Endodermal cell (in vitro differentiated cells): ENCODE data around the gene DUS2. TPM values are rescaled to one million over a fixed set of nuclear protein-coding genes. Genes with fewer than 3 reads are reported as not detected.

ENCODE experiments used
- DNase-seq: peaks from one replicate; pipeline ENCODE4 v3.0.0-alpha.2; 2017
- H3K27ac ChIP-seq: 2 replicates; pipeline ENCODE4 v1.5.1; 2013; ENCODE audit warnings: mild to moderate bottlenecking, low read depth, low read length, moderate library complexity
- H3K27me3 ChIP-seq: 2 replicates; pipeline ENCODE4 v1.6.1; 2013; ENCODE audit warnings: mild to moderate bottlenecking, low read length, moderate library complexity; ENCODE audit not compliant: insufficient read depth, control insufficient read depth, poor library complexity, severe bottlenecking
- H3K36me3 ChIP-seq: 2 replicates; pipeline ENCODE4 v1.7.0; 2013; ENCODE audit warnings: mild to moderate bottlenecking, low read length, moderate library complexity; ENCODE audit not compliant: control insufficient read depth, insufficient read depth
- H3K4me1 ChIP-seq: one replicate; pipeline ENCODE4 v1.7.0; 2013; ENCODE audit warnings: low read length; ENCODE audit not compliant: control insufficient read depth, insufficient read depth
- H3K4me3 ChIP-seq: 2 replicates; pipeline ENCODE4 v1.5.1; 2013; ENCODE audit warnings: mild to moderate bottlenecking, low read length, moderate library complexity
- H3K9ac ChIP-seq: 2 replicates; pipeline ENCODE4 v1.6.1; 2013; ENCODE audit warnings: mild to moderate bottlenecking, low read length, moderate library complexity; ENCODE audit not compliant: poor library complexity, severe bottlenecking; ENCODE audit errors: extremely low read depth
- H3K9me3 ChIP-seq: 2 replicates; pipeline ENCODE4 v1.6.1; 2013; ENCODE audit warnings: mild to moderate bottlenecking, low read length, moderate library complexity; ENCODE audit not compliant: control insufficient read depth
- H3K27ac Mint-ChIP-seq: 2 replicates; pipeline ENCODE4 v1.8.0; 2020; ENCODE audit warnings: mixed read lengths
- H3K27me3 Mint-ChIP-seq: 2 replicates; pipeline ENCODE4 v1.8.0; 2021; ENCODE audit warnings: mild to moderate bottlenecking, mixed read lengths; ENCODE audit not compliant: insufficient read depth
- H3K36me3 Mint-ChIP-seq: 2 replicates; pipeline ENCODE4 v1.8.0; 2020; ENCODE audit warnings: low read depth, mixed read lengths
- H3K4me1 Mint-ChIP-seq: 2 replicates; pipeline ENCODE4 v1.8.0; 2020; ENCODE audit warnings: mixed read lengths
- H3K4me3 Mint-ChIP-seq: 2 replicates; pipeline ENCODE4 v1.8.0; 2020; ENCODE audit warnings: mild to moderate bottlenecking, moderate library complexity, mixed read lengths
- H3K9me3 Mint-ChIP-seq: 2 replicates; pipeline ENCODE4 v1.8.0; 2020; ENCODE audit warnings: mild to moderate bottlenecking, mixed read lengths
- WGBS, 2 experiments: methylation state at CpG; one replicate each; pipeline versions ENCODE4 v1.1.5 to v1.1.7; 2013; ENCODE audit warnings: missing lambda C conversion rate in 2 of 2, mixed read lengths in 1 of 2; ENCODE audit not compliant: insufficient coverage in 1 of 2, insufficient read length in 1 of 2; 5-methylcytosine and 5-hydroxymethylcytosine counted together
- total RNA-seq, 2 donors: library from RNA; stranded (reverse); fragmentation: NEBNext Ultra II Directional in 1 of 2; extraction: Animal tissue kit (Norgen Biotek cat#: 25700) in 1 of 2; gene quantifications; 2 replicates in 1 of 2; 3 replicates in 1 of 2; pipeline ENCODE4 v1.2.1, GENCODE V29; 2021
- TF ChIP-seq, protein P1 (sequence below): fragments of 200-600 bp; sonication (generic); conservative IDR thresholded peaks from 2 replicates; pipeline ENCODE4 v1.5.0; 2021; ENCODE audit warnings: antibody characterized with exemption, mild to moderate bottlenecking

Gene DUS2
- total RNA-seq, 2 donors from 2014 or later: 23.4 to 24.0 TPM

DNA sequence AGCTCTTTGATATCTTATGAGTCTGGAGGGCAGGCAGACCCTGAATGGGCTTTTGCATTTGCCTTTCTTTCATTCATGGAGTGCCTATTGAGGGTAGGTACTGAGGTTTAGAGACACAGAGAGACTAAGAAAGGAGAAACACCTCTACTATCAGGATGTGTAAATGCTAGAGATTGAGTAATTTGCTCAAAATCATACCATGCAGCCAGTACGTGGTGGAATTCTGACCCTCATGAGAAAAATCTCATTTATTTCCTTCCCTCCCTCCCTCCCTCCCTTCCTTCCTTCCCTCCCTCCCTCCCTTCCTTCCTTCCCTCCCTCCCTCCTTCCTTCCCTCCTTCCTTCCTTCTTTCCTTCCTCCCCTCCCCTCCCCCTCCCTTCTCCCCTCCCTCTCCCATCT lies 43.7 kb downstream of the DUS2 start:
- Mint-ChIP-seq H3K9me3 (no peaks in the 10 kb centered on the region), H3K36me3 (peaks cover 30% of the 10 kb centered on the region), H3K4me3 (no peak overlapping the region), H3K27ac (no peak overlapping the region), H3K27me3 (no peaks in the 10 kb centered on the region), H3K4me1 (no peaks in the 10 kb centered on the region)
- Histone ChIP-seq H3K27ac (no peak overlapping the region), H3K9ac (no peak overlapping the region), H3K9me3 (no peaks in the 10 kb centered on the region), H3K36me3 (peaks cover 48% of the 10 kb centered on the region), H3K4me3 (no peak overlapping the region), H3K27me3 (no peaks in the 10 kb centered on the region), H3K4me1 (no peaks in the 10 kb centered on the region)
- TF ChIP-seq, protein P1, sequence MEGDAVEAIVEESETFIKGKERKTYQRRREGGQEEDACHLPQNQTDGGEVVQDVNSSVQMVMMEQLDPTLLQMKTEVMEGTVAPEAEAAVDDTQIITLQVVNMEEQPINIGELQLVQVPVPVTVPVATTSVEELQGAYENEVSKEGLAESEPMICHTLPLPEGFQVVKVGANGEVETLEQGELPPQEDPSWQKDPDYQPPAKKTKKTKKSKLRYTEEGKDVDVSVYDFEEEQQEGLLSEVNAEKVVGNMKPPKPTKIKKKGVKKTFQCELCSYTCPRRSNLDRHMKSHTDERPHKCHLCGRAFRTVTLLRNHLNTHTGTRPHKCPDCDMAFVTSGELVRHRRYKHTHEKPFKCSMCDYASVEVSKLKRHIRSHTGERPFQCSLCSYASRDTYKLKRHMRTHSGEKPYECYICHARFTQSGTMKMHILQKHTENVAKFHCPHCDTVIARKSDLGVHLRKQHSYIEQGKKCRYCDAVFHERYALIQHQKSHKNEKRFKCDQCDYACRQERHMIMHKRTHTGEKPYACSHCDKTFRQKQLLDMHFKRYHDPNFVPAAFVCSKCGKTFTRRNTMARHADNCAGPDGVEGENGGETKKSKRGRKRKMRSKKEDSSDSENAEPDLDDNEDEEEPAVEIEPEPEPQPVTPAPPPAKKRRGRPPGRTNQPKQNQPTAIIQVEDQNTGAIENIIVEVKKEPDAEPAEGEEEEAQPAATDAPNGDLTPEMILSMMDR: no peak
- no CpG with 5 or more reads among the region's 1 CpG for WGBS, 2 experiments
- peak; percentile 4 for DNase-seq

DNA sequence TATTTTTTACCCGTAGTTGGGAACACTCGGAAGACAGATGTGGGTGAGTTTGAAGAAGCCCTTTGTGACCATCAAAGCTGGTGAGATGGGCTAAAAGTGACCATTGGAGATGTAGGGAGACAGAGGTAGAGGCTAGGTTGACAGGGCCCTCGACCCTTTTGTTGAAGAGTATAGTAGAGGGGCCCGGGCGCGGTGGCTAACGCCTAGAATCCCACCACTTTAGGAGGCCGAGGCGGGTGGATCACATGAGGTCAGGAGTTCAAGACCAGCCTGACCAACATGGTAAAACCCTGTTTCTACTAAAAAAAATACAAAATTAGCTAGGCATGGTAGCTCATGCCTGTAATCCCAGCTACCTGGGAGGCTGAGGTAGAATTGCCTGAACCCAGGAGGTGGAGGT lies 45.8 kb downstream of the DUS2 start:
- Mint-ChIP-seq H3K27ac (no peak overlapping the region), H3K4me1 (no peaks in the 10 kb centered on the region), H3K27me3 (no peaks in the 10 kb centered on the region), H3K4me3 (no peak overlapping the region), H3K9me3 (no peaks in the 10 kb centered on the region), H3K36me3 (peaks cover 36% of the 10 kb centered on the region)
- H3K9ac ChIP-seq: no peak overlapping the region
- no peaks in the 10 kb centered on the region for H3K4me1 ChIP-seq
- no peak for DNase-seq
- TF ChIP-seq, protein P1: no peak
- no peaks in the 10 kb centered on the region for H3K27me3 ChIP-seq
- H3K9me3 ChIP-seq: no peaks in the 10 kb centered on the region
- H3K36me3 ChIP-seq: peaks cover 55% of the 10 kb centered on the region
- 96 to 98% methylated on average over 7 to 9 of the region's 9 CpGs for WGBS, 2 experiments
- H3K4me3 ChIP-seq: no peak overlapping the region
- no peak overlapping the region for H3K27ac ChIP-seq

DNA sequence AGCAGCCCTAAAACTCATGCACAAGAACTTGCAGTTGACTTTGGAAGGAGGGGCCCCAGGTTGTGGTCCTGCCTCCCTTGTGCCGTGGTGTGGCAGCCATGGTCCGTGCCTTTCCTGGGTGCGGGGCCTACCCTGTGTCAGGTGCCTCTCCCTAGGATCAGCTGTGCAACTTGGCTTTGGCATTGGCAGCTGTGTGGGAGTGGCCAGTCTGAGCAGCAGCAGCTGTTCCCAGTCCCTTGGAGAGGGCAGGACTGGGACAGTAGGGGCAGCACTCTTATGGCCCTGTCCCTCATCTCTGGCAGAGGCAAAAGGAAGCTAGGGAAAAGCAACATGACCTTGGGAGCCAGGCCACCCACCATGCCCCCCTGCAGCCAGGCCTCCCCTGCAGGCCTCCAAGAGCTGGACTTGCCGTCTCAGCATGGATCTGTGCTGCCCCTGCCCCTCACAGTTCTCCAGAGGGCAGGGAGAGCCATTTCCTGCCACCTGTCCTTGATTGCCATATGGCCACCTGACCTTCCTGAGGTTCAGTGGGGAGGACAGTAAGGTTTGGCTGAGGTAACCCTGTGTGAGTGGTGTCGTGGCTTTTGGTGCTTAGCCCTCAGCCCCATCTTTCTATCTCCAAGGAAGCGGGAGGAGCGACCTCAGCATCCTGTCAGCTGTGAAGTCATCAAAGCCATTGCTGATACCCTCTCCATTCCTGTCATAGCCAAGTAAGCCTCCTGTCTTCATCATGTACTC lies 46.6 kb downstream of the DUS2 start:
- Mint-ChIP-seq H3K4me3 (no peak overlapping the region), H3K27ac (no peak overlapping the region), H3K9me3 (no peaks in the 10 kb centered on the region), H3K4me1 (no peaks in the 10 kb centered on the region), H3K27me3 (no peaks in the 10 kb centered on the region), H3K36me3 (peaks cover 39% of the 10 kb centered on the region)
- TF ChIP-seq, protein P1: no peak
- Histone ChIP-seq H3K4me1 (no peaks in the 10 kb centered on the region), H3K27ac (no peak overlapping the region), H3K4me3 (no peak overlapping the region), H3K9me3 (no peaks in the 10 kb centered on the region), H3K36me3 (peaks cover 57% of the 10 kb centered on the region), H3K27me3 (no peaks in the 10 kb centered on the region), H3K9ac (no peak overlapping the region)
- no peak for DNase-seq
- WGBS, 2 experiments: 87 to 100% methylated on average over 3 to 7 of the region's 7 CpGs
